Measurements from ENCODE around the gene LIN9. TPM values are rescaled to one million over a fixed set of nuclear protein-coding genes. Genes with fewer than 3 reads are reported as not detected.

LIN9 gene
- total and polyA plus RNA-seq, 2 of the 13 experiments (the other 11 are each of a cell fraction or from before 2014, with no cell fraction given), result 3.0 to 10.0 TPM

DNA sequence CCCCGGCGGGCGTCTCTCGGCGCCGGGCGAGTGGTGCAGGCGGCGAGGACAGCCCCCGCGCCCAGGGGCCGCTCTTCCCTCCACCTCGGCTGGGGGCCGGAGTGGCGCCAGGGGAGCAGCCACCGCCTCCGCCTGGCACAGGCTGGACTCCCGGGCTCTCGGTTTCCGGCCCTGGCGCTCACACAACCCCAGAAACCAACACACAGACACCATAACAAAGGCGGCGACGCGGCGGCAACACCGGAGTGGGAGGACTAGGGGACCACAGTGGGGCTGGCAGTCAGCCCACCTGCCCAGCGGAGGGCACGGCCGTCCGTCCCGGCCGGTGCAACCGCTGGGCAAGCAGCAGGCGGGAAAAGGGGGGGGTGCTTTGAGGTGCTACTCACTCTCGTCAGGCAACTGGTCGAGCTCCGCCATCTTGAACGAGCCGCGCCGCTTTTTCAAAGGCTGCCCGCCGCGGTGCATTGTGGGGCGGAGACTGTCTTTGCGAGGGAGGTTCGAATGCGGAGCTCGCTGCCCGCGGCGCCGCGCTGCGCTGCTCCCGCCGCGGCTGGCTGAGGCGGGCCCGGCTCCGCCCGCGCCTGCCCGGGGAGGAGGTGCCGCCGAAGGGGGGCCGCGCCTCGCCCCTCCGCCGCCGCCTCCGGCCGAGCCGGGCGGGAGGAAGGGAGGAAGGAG lies at the start of gene LIN9 (continued):
- TF ChIP-seq SATB2 (CRISPR knock-in tag; IDR thresholded peaks at IDR 0.05), result no peak
- no peak for TF ChIP-seq DNMT1 (CRISPR knock-in tag; IDR thresholded peaks at IDR 0.05)
- TF ChIP-seq DMTF1 (CRISPR knock-in tag; IDR thresholded peaks at IDR 0.05), result no peak
- peak; percentile 98 for TF ChIP-seq TFDP2 (CRISPR knock-in tag; IDR thresholded peaks at IDR 0.05)
- TF ChIP-seq THAP11 (CRISPR knock-in tag; IDR thresholded peaks at IDR 0.05), result 0 out of 2 replicates have a peak, but pooled peaks have one; percentile 16
- TF ChIP-seq DZIP1 (CRISPR knock-in tag; IDR thresholded peaks at IDR 0.05), result peak; percentile 75; the same call in 1 of the 2 replicates
- no peak for TF ChIP-seq ZNF646 (CRISPR knock-in tag; IDR thresholded peaks at IDR 0.05)
- TF ChIP-seq CEBPB (IDR thresholded peaks at IDR 0.05; ENCODE audit: borderline replicate concordance, low read depth, low read length), result no peak
- no peak for TF ChIP-seq ZFP37 (CRISPR knock-in tag; IDR thresholded peaks at IDR 0.05; ENCODE audit: borderline replicate concordance)
- no peak for TF ChIP-seq DPF2 (CRISPR knock-in tag; IDR thresholded peaks at IDR 0.05; ENCODE audit: borderline replicate concordance, low read depth)
- TF ChIP-seq SRY (CRISPR knock-in tag; IDR thresholded peaks at IDR 0.05), result no peak
- TF ChIP-seq RNF219 (CRISPR knock-in tag; IDR thresholded peaks at IDR 0.05), result no peak
- no peak for TF ChIP-seq CBX1 (IDR thresholded peaks at IDR 0.05; ENCODE audit: low read depth)
- no peak; the same call in 1 of the 2 replicates for TF ChIP-seq ZNF839 (CRISPR knock-in tag; IDR thresholded peaks at IDR 0.05; ENCODE audit: borderline replicate concordance)
